Esophagus squamous epithelium (tissue), 5 donors: Measurements from ENCODE around the gene SDK2. TPM values are rescaled to one million over a fixed set of nuclear protein-coding genes. Genes with fewer than 3 reads are reported as not detected.

ENCODE experiments used
- DNase-seq: peaks from one replicate; lab custom pipeline; 2025; lab: John Stamatoyannopoulos, UW
- H3K27ac ChIP-seq, 4 donors: fragments of 200-600 bp; sonication (generic); one replicate each; pipeline ENCODE4 v1.5.1; 2016 to 2019; ENCODE audit warnings: mild to moderate bottlenecking in 1 of 4
- H3K27me3 ChIP-seq, 4 donors: fragments of 200-600 bp; sonication (generic); 1 replicate in 3 of 4; 2 replicates in 1 of 4; pipeline versions ENCODE4 v1.5.1 to v1.6.0; 2017 to 2021; ENCODE audit warnings: antibody characterized with exemption in 1 of 4
- H3K36me3 ChIP-seq, 3 donors: fragments of 200-600 bp; sonication (generic); one replicate each; pipeline ENCODE4 v1.5.1; 2016 to 2019
- H3K4me1 ChIP-seq, 3 donors: fragments of 200-600 bp; sonication (generic); one replicate each; pipeline ENCODE4 v1.5.1; 2017 to 2019
- H3K4me3 ChIP-seq, 4 donors: fragments of 200-600 bp; sonication (generic); 1 replicate in 3 of 4; 2 replicates in 1 of 4; pipeline ENCODE4 v1.5.1; 2016 to 2019; ENCODE audit warnings: mild to moderate bottlenecking in 2 of 4, moderate library complexity in 1 of 4
- H3K9me3 ChIP-seq, 3 donors: fragments of 200-600 bp; sonication (generic); one replicate each; pipeline ENCODE4 v1.5.1; 2016 to 2019
- POLR2A ChIP-seq, 4 donors: fragments of 450-650 bp; IDR thresholded peaks; one replicate each; pipeline ENCODE4 v1.6.1; 2017; ENCODE audit warnings: antibody characterized with exemption in 4 of 4, mild to moderate bottlenecking in 4 of 4, moderate library complexity in 3 of 4
- WGBS, 2 donors: methylation state at CpG; one replicate each; pipeline ENCODE4 v1.1.5; 2018; 5-methylcytosine and 5-hydroxymethylcytosine counted together
- intact Hi-C: fragments of 100-400 bp; cut with DNase I; formaldehyde crosslinking; loops from one replicate; pipeline ENCODE4 v1.15.0; 2022
- total RNA-seq, 4 donors: library from RNA; depleted of rRNA; stranded (reverse); fragments of >200 nt; gene quantifications; one replicate each; pipeline ENCODE4 v1.1.0, GENCODE V29; 2016
- TF ChIP-seq, protein P1 (sequence below), 6 experiments: fragments of 450-650 bp in 4 of 6; fragments of 200-600 bp in 2 of 6; sonication (generic) in 2 of 6; IDR thresholded peaks; one replicate each; pipeline ENCODE4 v1.5.1; 2016 to 2019; ENCODE audit warnings: antibody characterized with exemption in 6 of 6, mild to moderate bottlenecking in 4 of 6, moderate library complexity in 4 of 6
- donor health status: DM: yes; HTN: yes; CAD: no.

Gene SDK2
- total RNA-seq, 4 donors from 2014 or later: 1.7 to 5.5 (median 2.4) TPM

DNA sequence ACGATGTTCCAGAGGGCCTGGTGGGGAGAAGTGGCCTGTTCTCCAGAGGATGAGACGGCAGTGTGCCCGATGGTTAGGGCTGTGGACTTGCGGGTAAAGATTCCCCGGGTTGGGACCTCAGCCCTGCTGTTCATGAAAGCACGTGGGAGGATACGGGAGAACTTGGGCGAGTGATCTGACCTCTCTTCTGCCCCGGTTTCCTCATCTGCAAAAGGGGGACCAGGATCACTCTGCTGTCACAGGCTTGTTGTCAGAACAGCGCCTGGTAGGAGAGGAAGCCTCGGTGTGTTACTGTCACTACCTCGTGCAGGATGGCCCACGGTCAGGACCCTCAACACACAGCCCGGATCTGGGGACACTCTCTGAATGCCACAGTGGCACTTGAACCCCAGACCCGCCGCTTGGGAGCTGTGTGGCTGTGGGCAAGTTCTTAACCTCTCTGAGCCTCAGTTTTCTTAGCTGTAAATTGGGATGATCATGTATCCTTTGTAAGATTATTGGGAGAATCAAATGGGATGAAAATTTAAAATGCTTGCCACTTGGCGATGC is 246.9 kb downstream of the SDK2 start:
- no peaks in the 10 kb centered on the region for H3K9me3 ChIP-seq
- no peaks in the 10 kb centered on the region for H3K27me3 ChIP-seq
- H3K4me3 ChIP-seq: no peak overlapping the region
- H3K36me3 ChIP-seq: no peaks in the 10 kb centered on the region
- peaks cover 0 to 3% (median 0%) of the 10 kb centered on the region in 3 donors for H3K4me1 ChIP-seq
- intact Hi-C loops: no loop called here
- WGBS, 2 donors: 73 to 92% methylated on average over 7 to 12 of the region's 17 CpGs
- no peak for TF ChIP-seq POLR2A (IDR thresholded peaks at IDR 0.05)
- TF ChIP-seq, protein P1, sequence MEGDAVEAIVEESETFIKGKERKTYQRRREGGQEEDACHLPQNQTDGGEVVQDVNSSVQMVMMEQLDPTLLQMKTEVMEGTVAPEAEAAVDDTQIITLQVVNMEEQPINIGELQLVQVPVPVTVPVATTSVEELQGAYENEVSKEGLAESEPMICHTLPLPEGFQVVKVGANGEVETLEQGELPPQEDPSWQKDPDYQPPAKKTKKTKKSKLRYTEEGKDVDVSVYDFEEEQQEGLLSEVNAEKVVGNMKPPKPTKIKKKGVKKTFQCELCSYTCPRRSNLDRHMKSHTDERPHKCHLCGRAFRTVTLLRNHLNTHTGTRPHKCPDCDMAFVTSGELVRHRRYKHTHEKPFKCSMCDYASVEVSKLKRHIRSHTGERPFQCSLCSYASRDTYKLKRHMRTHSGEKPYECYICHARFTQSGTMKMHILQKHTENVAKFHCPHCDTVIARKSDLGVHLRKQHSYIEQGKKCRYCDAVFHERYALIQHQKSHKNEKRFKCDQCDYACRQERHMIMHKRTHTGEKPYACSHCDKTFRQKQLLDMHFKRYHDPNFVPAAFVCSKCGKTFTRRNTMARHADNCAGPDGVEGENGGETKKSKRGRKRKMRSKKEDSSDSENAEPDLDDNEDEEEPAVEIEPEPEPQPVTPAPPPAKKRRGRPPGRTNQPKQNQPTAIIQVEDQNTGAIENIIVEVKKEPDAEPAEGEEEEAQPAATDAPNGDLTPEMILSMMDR (IDR thresholded peaks at IDR 0.05): no peak
- no peak overlapping the region for H3K27ac ChIP-seq
- no peak for DNase-seq

DNA sequence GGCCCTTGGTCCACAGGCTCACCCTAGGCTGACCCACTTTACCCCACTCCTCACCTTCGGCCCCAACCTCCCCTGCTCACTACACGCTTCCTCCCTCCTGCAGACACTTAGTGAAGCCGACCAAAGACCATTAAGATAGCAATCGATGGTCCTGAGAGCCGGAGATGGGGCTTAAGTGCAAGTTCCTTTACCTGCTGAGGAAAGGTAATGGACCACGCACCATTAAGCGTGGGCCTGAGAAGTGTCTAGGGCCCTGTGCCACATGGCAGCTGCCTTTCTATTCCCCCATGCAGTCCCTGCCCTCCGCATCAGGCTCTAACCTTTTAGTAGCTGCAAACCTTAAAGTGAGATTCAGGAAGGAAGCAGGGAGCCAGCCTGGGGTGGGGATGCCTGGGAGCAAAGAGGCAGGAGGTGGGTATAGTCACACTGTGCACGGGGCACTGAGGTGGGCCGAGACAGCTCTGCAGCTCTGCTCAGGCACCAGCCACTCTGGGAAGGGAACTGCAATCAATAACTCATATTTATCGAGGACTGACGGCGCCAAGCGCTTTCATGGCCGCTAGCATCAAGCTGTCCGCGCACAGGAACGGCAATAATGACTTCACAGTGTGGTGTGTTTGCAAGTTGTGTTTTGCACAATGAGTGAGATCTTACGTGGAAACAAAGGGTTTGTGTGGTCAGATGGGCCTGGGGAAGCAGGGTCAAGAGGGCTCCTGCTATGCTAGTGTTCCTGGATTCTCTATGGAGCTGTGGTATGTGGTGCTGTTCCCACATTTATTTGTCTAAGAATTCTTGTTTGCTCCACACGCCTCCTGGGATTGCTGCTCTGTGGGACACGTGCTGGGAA is 247.6 kb downstream of the SDK2 start:
- intact Hi-C loops: no loop called here
- no peak for DNase-seq
- TF ChIP-seq POLR2A (IDR thresholded peaks at IDR 0.05): no peak
- TF ChIP-seq, protein P1 (IDR thresholded peaks at IDR 0.05): no peak
- Histone ChIP-seq H3K4me1 (peaks cover 0 to 3% (median 0%) of the 10 kb centered on the region in 3 donors), H3K9me3 (no peaks in the 10 kb centered on the region), H3K27ac (no peak overlapping the region), H3K27me3 (no peaks in the 10 kb centered on the region), H3K36me3 (no peaks in the 10 kb centered on the region), H3K4me3 (no peak overlapping the region)
- WGBS, 2 donors: 76 to 88% methylated on average over 12 to 20 of the region's 21 CpGs

DNA sequence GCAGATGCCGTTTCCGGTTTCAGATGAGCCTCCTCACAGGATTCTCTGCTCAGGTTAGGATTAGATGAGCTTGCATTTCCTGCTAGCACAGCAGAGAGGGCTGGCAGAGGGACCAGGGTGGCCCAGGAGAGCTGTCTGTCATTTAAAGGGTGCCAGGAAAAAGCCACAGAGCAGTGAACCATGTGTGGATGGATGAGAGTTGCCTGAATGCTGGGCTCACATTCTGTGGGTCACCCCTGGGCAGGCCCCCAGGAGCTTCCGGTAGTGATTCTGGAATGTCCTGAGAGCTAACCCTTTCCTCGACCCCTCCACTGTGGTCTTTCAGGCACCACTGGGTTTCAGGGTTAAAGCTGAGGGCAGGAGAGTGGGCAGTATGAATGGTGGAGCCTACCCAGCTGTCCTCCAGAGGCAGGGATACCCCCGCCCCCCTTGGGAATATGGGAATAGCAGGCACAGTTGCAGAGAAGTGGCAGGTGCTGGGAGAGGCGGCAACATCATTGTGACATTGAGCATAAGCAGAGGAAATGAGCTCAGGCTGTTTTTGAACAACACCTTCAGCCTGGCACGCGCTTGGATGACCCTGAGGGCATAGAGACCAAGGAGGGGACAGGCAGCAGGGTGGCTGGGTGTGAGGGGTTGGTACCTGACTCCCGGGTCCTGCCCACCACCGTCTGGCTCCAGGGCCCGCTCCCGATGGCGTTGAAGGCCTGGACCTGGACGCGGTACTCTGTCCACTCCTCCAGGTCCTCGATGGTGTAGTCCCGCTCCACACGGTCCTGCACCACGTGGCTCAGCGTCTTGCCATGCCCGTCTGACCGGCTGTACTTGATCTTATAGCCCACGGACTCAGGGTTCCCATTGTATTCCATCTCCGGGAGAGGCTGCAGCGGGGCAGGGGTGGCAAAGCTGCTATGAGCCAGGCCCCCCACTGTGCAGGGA is 249.5 kb downstream of the SDK2 start:
- intact Hi-C loops: no loop called here
- TF ChIP-seq, protein P1 (IDR thresholded peaks at IDR 0.05): no peak
- no peak for TF ChIP-seq POLR2A (IDR thresholded peaks at IDR 0.05)
- Histone ChIP-seq H3K27me3 (no peaks in the 10 kb centered on the region), H3K36me3 (no peaks in the 10 kb centered on the region), H3K4me1 (peaks cover 0 to 3% (median 0%) of the 10 kb centered on the region in 3 donors), H3K9me3 (no peaks in the 10 kb centered on the region), H3K4me3 (no peak overlapping the region), H3K27ac (no peak overlapping the region)
- no peak for DNase-seq
- WGBS, 2 donors: 74 to 83% methylated on average over 9 of the region's 25 CpGs

DNA sequence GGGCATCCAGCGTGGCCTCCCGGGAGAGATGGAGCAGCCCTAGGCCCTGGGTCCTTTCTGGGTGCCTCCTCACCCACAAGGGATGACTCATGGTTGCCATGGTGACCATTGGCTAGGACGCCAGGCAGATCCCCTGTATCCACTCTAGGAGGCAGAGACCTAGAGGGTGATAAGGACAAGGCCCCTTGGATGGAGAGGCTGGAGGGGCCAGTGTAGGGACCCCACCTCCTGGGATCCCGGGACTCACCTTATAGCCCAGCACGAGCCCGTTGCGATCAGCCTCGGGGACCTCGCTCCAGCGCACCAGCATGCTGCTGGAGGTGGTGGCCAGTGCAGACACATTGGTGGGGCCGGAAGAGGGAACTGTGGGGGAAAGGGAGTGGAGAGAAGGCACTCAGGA is 250.3 kb downstream of the SDK2 start:
- H3K4me1 ChIP-seq: peaks cover 0 to 3% (median 0%) of the 10 kb centered on the region in 3 donors
- no peak overlapping the region for H3K4me3 ChIP-seq
- 77 to 83% methylated on average over 9 to 10 of the region's 11 CpGs for WGBS, 2 donors

More for the DNA sequence above, 250.3 kb downstream of the SDK2 start:
- intact Hi-C loops: no loop called here
- no peak for DNase-seq
- no peak overlapping the region for H3K27ac ChIP-seq
- no peaks in the 10 kb centered on the region for H3K9me3 ChIP-seq
- TF ChIP-seq POLR2A (IDR thresholded peaks at IDR 0.05): no peak
- TF ChIP-seq, protein P1 (IDR thresholded peaks at IDR 0.05): no peak
- no peaks in the 10 kb centered on the region for H3K27me3 ChIP-seq
- no peaks in the 10 kb centered on the region for H3K36me3 ChIP-seq
